IPS-18c (cell line): ENCODE measurements around the gene TACC2.

Source experiments
- H3K4me3 ChIP-seq: 2 replicates; pipeline ENCODE4 v1.7.0; 2013; ENCODE audit warnings: low read depth, mild to moderate bottlenecking, low read length, moderate library complexity; ENCODE audit not compliant: insufficient read depth
- H3K9me3 ChIP-seq: one replicate; pipeline ENCODE4 v1.6.1; 2013; ENCODE audit warnings: mild to moderate bottlenecking, low read length, moderate library complexity; ENCODE audit not compliant: control insufficient read depth, insufficient read depth

The TACC2 gene

GRCh38 chr10:122263971-122264370 lies 275.0 kb downstream of the TACC2 start:
- H3K4me3 ChIP-seq = no peak overlapping the region
- no peaks in the 10 kb centered on the region for H3K9me3 ChIP-seq

DNA sequence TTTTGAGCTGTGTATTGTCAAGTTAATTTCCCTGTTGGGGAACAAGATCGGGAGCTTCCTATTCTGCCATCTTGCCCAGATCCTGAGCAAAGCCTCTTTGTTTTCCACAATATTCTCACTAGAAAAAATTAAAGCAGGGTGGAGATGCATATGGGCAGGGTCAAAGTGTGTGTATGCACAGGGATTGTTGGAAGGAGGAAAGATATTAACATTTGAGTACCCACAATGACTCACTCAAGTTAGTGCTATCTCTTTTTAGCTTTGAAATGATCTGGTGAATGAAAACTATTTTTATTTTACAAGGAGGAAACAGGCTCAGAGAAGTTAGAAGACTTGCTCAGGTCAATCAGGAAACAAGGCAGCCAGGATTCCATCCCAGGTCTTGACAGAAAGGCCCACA lies 275.5 kb downstream of the TACC2 start:
- Histone ChIP-seq H3K9me3 (no peaks in the 10 kb centered on the region), H3K4me3 (no peak overlapping the region)

DNA sequence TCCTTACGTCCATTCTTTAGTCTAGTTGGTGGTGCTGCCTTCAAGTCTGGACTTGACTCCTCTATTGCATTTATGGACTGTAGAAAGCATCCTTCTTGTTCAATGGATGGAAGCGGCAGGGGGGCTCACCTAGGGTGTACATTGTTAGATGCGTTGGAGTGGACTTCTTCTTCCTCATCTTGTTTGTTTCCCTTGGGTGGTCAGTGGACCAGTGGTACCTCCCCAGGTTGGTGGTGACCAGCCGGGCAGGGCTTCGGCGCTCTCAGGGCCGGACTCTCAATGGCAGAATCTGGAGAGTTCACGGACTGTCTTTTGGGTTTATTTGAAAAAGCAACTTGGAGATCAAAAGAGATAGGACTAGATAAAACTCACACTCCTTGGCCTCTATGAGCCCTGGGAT lies 276.0 kb downstream of the TACC2 start:
- Histone ChIP-seq H3K4me3 (no peak overlapping the region), H3K9me3 (no peaks in the 10 kb centered on the region)

GRCh38 chr10:122265896-122266295 lies 276.9 kb downstream of the TACC2 start:
- no peak overlapping the region for H3K4me3 ChIP-seq
- no peaks in the 10 kb centered on the region for H3K9me3 ChIP-seq

- H3K4me3 ChIP-seq = no peak overlapping the region
- H3K9me3 ChIP-seq = no peaks in the 10 kb centered on the region
Measured at GRCh38 chr10:122267849-122268737, 279.1 kb downstream of the TACC2 start.

- H3K9me3 ChIP-seq = no peaks in the 10 kb centered on the region
- H3K4me3 ChIP-seq = no peak overlapping the region
Measured at GRCh38 chr10:122269059-122269687, 280.2 kb downstream of the TACC2 start.

- H3K4me3 ChIP-seq = no peak within 1 kb of the TSS
- H3K9me3 ChIP-seq = no peaks in the 10 kb centered on the region
Measured at GRCh38 chr10:122271076-122271475, 282.1 kb downstream of the TACC2 start, which contains the start of gene BTBD16. Gene BTBD16, plus strand, starts transcription at chr10:122271296. Its CDS starts 3,786 bp downstream, at chr10:122275082.

- H3K9me3 ChIP-seq = no peaks in the 10 kb centered on the region
- no peak overlapping the region for H3K4me3 ChIP-seq
Measured at GRCh38 chr10:122273966-122274545, 285.1 kb downstream of the TACC2 start.

GRCh38 chr10:122276611-122277208 lies 287.7 kb downstream of the TACC2 start:
- no peaks in the 10 kb centered on the region for H3K9me3 ChIP-seq
- no peak overlapping the region for H3K4me3 ChIP-seq

- H3K9me3 ChIP-seq = no peaks in the 10 kb centered on the region
Measured at GRCh38 chr10:122277526-122278136, 288.7 kb downstream of the TACC2 start.

DNA sequence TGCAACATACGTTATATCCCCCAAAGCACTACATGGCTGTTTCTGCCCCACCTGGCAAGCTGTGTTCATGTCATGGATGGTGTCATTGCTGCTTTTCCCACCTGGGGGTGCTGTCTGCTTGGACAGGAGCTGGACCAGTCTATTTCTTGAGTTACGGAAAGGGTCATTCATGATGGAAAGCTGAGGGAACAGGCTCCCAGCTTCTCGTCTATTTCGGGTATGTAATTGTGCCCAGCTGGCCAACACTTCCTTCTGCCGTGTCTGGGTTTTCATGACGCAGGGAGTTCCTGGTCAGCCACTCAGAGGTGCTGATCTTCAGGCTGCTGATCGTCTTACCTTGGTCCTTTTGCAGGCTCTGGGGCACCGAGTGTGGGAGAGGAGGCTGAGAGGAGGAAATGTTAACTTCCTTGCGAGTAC lies 290.8 kb downstream of the TACC2 start:
- no peak overlapping the region for H3K4me3 ChIP-seq

More at GRCh38 chr10:122277526-122278136, 288.7 kb downstream of the TACC2 start:
- H3K4me3 ChIP-seq = no peak overlapping the region

GRCh38 chr10:122280156-122280555 lies 291.2 kb downstream of the TACC2 start:
- Histone ChIP-seq H3K4me3 (no peak overlapping the region), H3K9me3 (no peaks in the 10 kb centered on the region)

More for the DNA sequence above, 290.8 kb downstream of the TACC2 start:
- H3K9me3 ChIP-seq = no peaks in the 10 kb centered on the region

GRCh38 chr10:122281018-122281626 lies 292.2 kb downstream of the TACC2 start:
- no peaks in the 10 kb centered on the region for H3K9me3 ChIP-seq
- no peak overlapping the region for H3K4me3 ChIP-seq

DNA sequence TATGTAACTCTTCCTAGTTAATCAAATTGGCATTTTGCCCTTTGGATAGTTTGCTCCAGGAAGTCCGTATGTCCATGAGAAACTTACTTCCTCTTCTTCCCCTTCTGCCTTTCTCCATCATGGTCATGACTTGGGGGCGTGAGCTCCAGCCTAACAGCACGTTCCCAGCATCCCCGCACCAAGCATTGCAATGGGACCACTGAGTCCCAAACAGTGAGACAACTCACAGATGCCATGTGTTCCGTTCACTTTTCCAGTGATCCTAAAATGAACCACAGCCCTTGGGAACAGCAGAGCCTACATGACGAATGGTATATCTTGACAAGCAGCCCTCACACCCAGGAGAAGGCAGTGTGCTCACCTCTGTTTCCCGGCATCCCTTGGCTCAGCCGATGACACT lies 292.8 kb downstream of the TACC2 start:
- Histone ChIP-seq H3K9me3 (no peaks in the 10 kb centered on the region), H3K4me3 (no peak overlapping the region)

- H3K4me3 ChIP-seq = no peak overlapping the region
- no peaks in the 10 kb centered on the region for H3K9me3 ChIP-seq
Measured at GRCh38 chr10:122282253-122282671, 293.3 kb downstream of the TACC2 start.

DNA sequence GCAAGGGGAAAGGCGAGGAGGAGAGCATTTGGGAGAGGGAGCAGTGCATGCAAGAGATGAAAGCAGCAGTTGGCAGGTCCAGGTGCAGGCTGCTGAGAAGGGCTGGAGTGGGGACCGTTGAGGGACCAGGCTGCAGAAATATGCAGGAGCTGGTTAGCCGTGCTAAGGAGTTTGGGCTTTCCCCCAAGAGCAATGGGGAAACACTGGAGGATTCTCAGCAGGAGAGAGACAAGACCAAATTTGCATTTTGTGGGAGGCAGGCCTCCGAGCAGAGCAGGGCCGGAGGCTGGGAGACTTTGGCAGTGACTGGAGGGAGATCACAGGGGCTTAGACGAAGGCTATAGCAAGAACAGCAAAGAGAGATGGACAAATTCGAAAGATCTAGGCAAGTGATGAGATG lies 293.9 kb downstream of the TACC2 start:
- H3K4me3 ChIP-seq = no peak overlapping the region
- H3K9me3 ChIP-seq = no peaks in the 10 kb centered on the region
